GDM1 (cell line): ENCODE results near the gene DNAI2.
A peak's percentile ranks its signal among the peaks of the same experiment; 100 is the strongest.

ENCODE experiments used
- DNase-seq: peaks from one replicate; lab custom pipeline; 2025; lab: John Stamatoyannopoulos, UW

DNAI2 gene

GRCh38 chr17:74339537-74340195 is 65.6 kb downstream of the DNAI2 start:
- no peak for DNase-seq

GRCh38 chr17:74340470-74341023 is 66.5 kb downstream of the DNAI2 start:
- DNase-seq = no peak

- DNase-seq = no peak
Observed at GRCh38 chr17:74342224-74342623, 68.2 kb downstream of the DNAI2 start.

GRCh38 chr17:74343121-74343520 is 69.1 kb downstream of the DNAI2 start:
- no peak for DNase-seq

GRCh38 chr17:74343526-74344284 is 69.7 kb downstream of the DNAI2 start:
- no peak for DNase-seq

GRCh38 chr17:74344658-74345057 is 70.6 kb downstream of the DNAI2 start:
- no peak for DNase-seq

- DNase-seq = no peak
Observed at GRCh38 chr17:74345433-74346241, 71.6 kb downstream of the DNAI2 start.

- no peak for DNase-seq
Observed at GRCh38 chr17:74347646-74348045, 73.6 kb downstream of the DNAI2 start.

GRCh38 chr17:74349120-74349519 is 75.1 kb downstream of the DNAI2 start:
- DNase-seq = no peak

- DNase-seq = no peak
Observed at GRCh38 chr17:74350486-74350885, 76.5 kb downstream of the DNAI2 start.

GRCh38 chr17:74351552-74352210 is 77.6 kb downstream of the DNAI2 start:
- DNase-seq = no peak

GRCh38 chr17:74353446-74354060 is 79.5 kb downstream of the DNAI2 start:
- no peak for DNase-seq

- peak; percentile 13 for DNase-seq
Observed at GRCh38 chr17:74354123-74354522, 80.1 kb downstream of the DNAI2 start.

- no peak for DNase-seq
Observed at GRCh38 chr17:74354561-74354960, 80.5 kb downstream of the DNAI2 start.

- DNase-seq = no peak
Observed at GRCh38 chr17:74355065-74355464, 81.0 kb downstream of the DNAI2 start.

GRCh38 chr17:74356646-74357465 is 82.8 kb downstream of the DNAI2 start:
- DNase-seq = no peak

- no peak for DNase-seq
Observed at GRCh38 chr17:74357466-74357809, 83.4 kb downstream of the DNAI2 start.

- DNase-seq = no peak
Observed at GRCh38 chr17:74358697-74359096, 84.7 kb downstream of the DNAI2 start.

- no peak for DNase-seq
Observed at GRCh38 chr17:74359916-74360315, 85.9 kb downstream of the DNAI2 start.

- no peak for DNase-seq
Observed at GRCh38 chr17:74360899-74361229, 86.8 kb downstream of the DNAI2 start.
